HCT116 (cell line): ENCODE results near the gene PTPRC. TPM values are rescaled to one million over a fixed set of nuclear protein-coding genes. Genes with fewer than 3 reads are reported as not detected.

Experiments used
- ATAC-seq: fragments of 200-7000 bp; cut with Tn5 transposase; 2 replicates; pipeline ENCODE4 v1.9.1; 2020; ENCODE audit warnings: mild to moderate bottlenecking, moderate library complexity
- BruUV-seq: library from RNA; stranded (reverse); fragments of 400-500 nt; replicated peaks from 2 replicates; lab custom pipeline; 2021; lab: Mats Ljungman, UMichigan
- CTCF ChIA-PET: fragments of 300-600 bp; sonication (Branson Sonifier 250); formaldehyde crosslinking; loops from one replicate; lab custom pipeline; 2021; ENCODE audit warnings: antibody characterized with exemption; lab: Charles Lee
- POLR2A ChIA-PET: fragments of 300-600, 350-600 bp; sonication (Branson Sonifier 250); formaldehyde crosslinking; loops from one replicate; lab custom pipeline; 2021; ENCODE audit warnings: antibody characterized with exemption; lab: Charles Lee
- RAD21 ChIA-PET, 2 experiments: fragments of 300-600 bp; sonication (Branson Sonifier 250); formaldehyde crosslinking; loops; one replicate each; lab custom pipeline; 2023; ENCODE audit warnings: low total read pairs in 2 of 2; ENCODE audit not compliant: uncharacterized antibody in 2 of 2, unreplicated experiment in 2 of 2, low non-redundant PET in 1 of 2; lab: Charles Lee
- DNase-seq: peaks from one replicate; pipeline ENCODE4 v3.0.0-alpha.2; 2010; ENCODE audit warnings: low read depth, low spot score
- H2AFZ ChIP-seq: fragments of 200-600 bp; shearing (Covaris generic), sonication (generic); 2 replicates; pipeline ENCODE4 v1.6.1; 2017; ENCODE audit warnings: low read depth, mixed run types, mixed read lengths, antibody characterized with exemption, low read length; ENCODE audit not compliant: poor library complexity, severe bottlenecking
- H3K27ac ChIP-seq: 2 replicates; pipeline ENCODE4 v1.5.1; 2012; ENCODE audit warnings: low read depth, low read length
- H3K27me3 ChIP-seq: fragments of 200-600 bp; sonication (generic); 2 replicates; pipeline ENCODE4 v1.6.1; 2016; ENCODE audit warnings: mixed run types, low read length, mixed read lengths; ENCODE audit not compliant: insufficient read depth
- H3K36me3 ChIP-seq, 2 experiments: fragments of 200-500 bp in 1 of 2; fragments of 200-600 bp in 1 of 2; sonication (Bioruptor generic) in 1 of 2; sonication (generic) in 1 of 2; 2 replicates each; pipeline versions ENCODE4 v1.5.1 to v1.6.1; 2014 to 2016; ENCODE audit warnings: low read length in 2 of 2, inconsistent platforms in 1 of 2, mixed read lengths in 1 of 2, mixed run types in 1 of 2; ENCODE audit not compliant: insufficient read depth in 2 of 2, control insufficient read depth in 1 of 2
- H3K4me1 ChIP-seq, 2 experiments: fragments of 200-600 bp in 1 of 2; sonication (generic) in 1 of 2; 2 replicates each; pipeline versions ENCODE4 v1.5.1 to v1.6.1; 2012 to 2017; ENCODE audit warnings: low read length in 2 of 2, inconsistent platforms in 1 of 2, mild to moderate bottlenecking in 1 of 2, mixed read lengths in 1 of 2, mixed run types in 1 of 2, moderate library complexity in 1 of 2; ENCODE audit not compliant: insufficient read depth in 2 of 2, control insufficient read depth in 1 of 2
- H3K4me2 ChIP-seq: fragments of 200-600 bp; sonication (generic); 2 replicates; pipeline ENCODE4 v1.6.1; 2017; ENCODE audit warnings: mixed run types, low read length, mixed read lengths
- H3K4me3 ChIP-seq, 2 experiments: fragments of 200-600 bp in 1 of 2; sonication (generic) in 1 of 2; replicated peaks in 1 of 2; 2 replicates each; pipeline ENCODE4 v1.5.1; 2011 to 2016; ENCODE audit warnings: low read length in 2 of 2, control low read depth in 1 of 2, low read depth in 1 of 2, mild to moderate bottlenecking in 1 of 2, mixed read lengths in 1 of 2, mixed run types in 1 of 2
- H3K79me2 ChIP-seq: fragments of 200-600 bp; sonication (generic); 2 replicates; pipeline ENCODE4 v1.6.1; 2017; ENCODE audit warnings: mild to moderate bottlenecking, mixed run types, low read length, moderate library complexity, mixed read lengths; ENCODE audit not compliant: insufficient read depth
- H3K9ac ChIP-seq: fragments of 200-600 bp; sonication (generic); 2 replicates; pipeline ENCODE4 v1.6.1; 2016; ENCODE audit warnings: low read length, mixed read lengths
- H3K9me2 ChIP-seq: fragments of 200-600 bp; sonication (generic), shearing (Covaris generic); 2 replicates; pipeline ENCODE4 v1.6.1; 2017; ENCODE audit warnings: mixed run types, mild to moderate bottlenecking, moderate library complexity; ENCODE audit not compliant: insufficient read depth
- H3K9me3 ChIP-seq, 2 experiments: fragments of 200-500 bp in 1 of 2; fragments of 200-600 bp in 1 of 2; sonication (Bioruptor generic) in 1 of 2; sonication (generic) in 1 of 2; 2 replicates each; pipeline ENCODE4 v1.6.1; 2014 to 2017; ENCODE audit warnings: low read length in 2 of 2, mixed read lengths in 2 of 2, inconsistent platforms in 1 of 2, low read depth in 1 of 2, mild to moderate bottlenecking in 1 of 2, mixed run types in 1 of 2, moderate library complexity in 1 of 2; ENCODE audit not compliant: control insufficient read depth in 1 of 2, insufficient read depth in 1 of 2
- H4K20me1 ChIP-seq: fragments of 200-600 bp; sonication (generic), shearing (Covaris generic); 2 replicates; pipeline ENCODE4 v1.6.1; 2017; ENCODE audit warnings: mixed run types, mild to moderate bottlenecking, moderate library complexity; ENCODE audit not compliant: insufficient read depth
- CBX3 ChIP-seq: IDR thresholded peaks from 2 replicates; pipeline ENCODE4 v1.6.1; 2012; ENCODE audit warnings: low read depth
- CEBPB ChIP-seq: IDR thresholded peaks from 2 replicates; pipeline ENCODE4 v1.6.1; 2012; ENCODE audit warnings: low read depth
- EGR1 ChIP-seq: IDR thresholded peaks from 2 replicates; pipeline ENCODE4 v1.6.1; 2012; ENCODE audit warnings: low read depth
- EZH2 ChIP-seq: fragments of 200-600 bp; sonication (generic); IDR thresholded peaks from 2 replicates; pipeline ENCODE4 v1.6.1; 2017; ENCODE audit warnings: antibody characterized with exemption, mixed run types
- EZH2phosphoT487 ChIP-seq: fragments of 200-600 bp; IDR thresholded peaks from 2 replicates; pipeline ENCODE4 v1.6.1; 2018; ENCODE audit warnings: antibody characterized with exemption, borderline replicate concordance
- FOSL1 ChIP-seq: IDR thresholded peaks from 2 replicates; pipeline ENCODE4 v1.6.1; 2012; ENCODE audit warnings: low read depth
- POLR2A ChIP-seq: IDR thresholded peaks from 2 replicates; pipeline ENCODE4 v1.7.0; 2011; ENCODE audit warnings: borderline replicate concordance; ENCODE audit not compliant: insufficient read depth, insufficient read length; ENCODE audit errors: extremely low read depth
- POLR2AphosphoS5 ChIP-seq: IDR thresholded peaks from 2 replicates; pipeline ENCODE4 v1.6.1; 2011; ENCODE audit warnings: mild to moderate bottlenecking, low read depth, low read length, moderate library complexity
- RAD21 ChIP-seq: IDR thresholded peaks from 2 replicates; pipeline ENCODE4 v1.6.1; 2012; ENCODE audit warnings: low read depth, mild to moderate bottlenecking
- SP1 ChIP-seq: IDR thresholded peaks from 2 replicates; pipeline ENCODE4 v1.6.1; 2012; ENCODE audit warnings: low read depth
- SRF ChIP-seq: IDR thresholded peaks from 2 replicates; pipeline ENCODE4 v1.6.1; 2012; ENCODE audit warnings: low read depth
- TCF7L2 ChIP-seq: IDR thresholded peaks from 2 replicates; pipeline ENCODE4 v1.7.0; 2011; ENCODE audit warnings: borderline replicate concordance, inconsistent platforms; ENCODE audit not compliant: insufficient read depth, insufficient read length; ENCODE audit errors: extremely low read depth
- YY1 ChIP-seq: IDR thresholded peaks from 2 replicates; pipeline ENCODE4 v1.6.1; 2011; ENCODE audit warnings: low read length, low read depth, moderate library complexity, mild to moderate bottlenecking; ENCODE audit not compliant: insufficient replicate concordance; ENCODE audit errors: extremely low read depth
- ZNF274 ChIP-seq: fragments of 200-500 bp; sonication (Bioruptor generic); IDR thresholded peaks from 2 replicates; pipeline ENCODE4 v1.6.1; 2014; ENCODE audit warnings: mild to moderate bottlenecking, low read depth, low read length, inconsistent platforms
- intact Hi-C: fragments of 100-400 bp; cut with micrococcal nuclease; formaldehyde crosslinking; loops from 2 replicates; pipeline ENCODE4 v1.10.0; 2022
- total RNA-seq: library from RNA; stranded (reverse); gene quantifications from one replicate; pipeline ENCODE4 v1.2.1, GENCODE V29; 2021; ENCODE audit not compliant: unreplicated experiment
- TF ChIP-seq, protein P1 (sequence below): IDR thresholded peaks from 2 replicates; pipeline ENCODE4 v1.6.1; 2011; ENCODE audit warnings: mild to moderate bottlenecking, low read length, moderate library complexity; ENCODE audit not compliant: insufficient replicate concordance; ENCODE audit errors: extremely low read depth
- TF ChIP-seq, protein P2 (sequence below): IDR thresholded peaks from 2 replicates; pipeline ENCODE4 v1.6.1; 2012
- TF ChIP-seq, protein P3 (sequence below): IDR thresholded peaks from 2 replicates; pipeline ENCODE4 v1.6.1; 2012; ENCODE audit warnings: low read depth
- TF ChIP-seq, protein P4 (sequence below): IDR thresholded peaks from 2 replicates; pipeline ENCODE4 v1.6.1; 2012
- TF ChIP-seq, protein P5 (sequence below), 3 experiments: fragments of 200-600 bp in 1 of 3; sonication (generic) in 1 of 3; IDR thresholded peaks in 2 of 3; conservative IDR thresholded peaks in 1 of 3; 2 replicates each; pipeline ENCODE4 v1.5.1; 2012 to 2017; ENCODE audit warnings: low read depth in 2 of 3, low read length in 2 of 3, antibody characterized with exemption in 1 of 3, borderline replicate concordance in 1 of 3, control low read depth in 1 of 3, mild to moderate bottlenecking in 1 of 3, mixed read lengths in 1 of 3, mixed run types in 1 of 3, moderate library complexity in 1 of 3; ENCODE audit not compliant: insufficient read depth in 1 of 3

The PTPRC gene
- total RNA-seq, 1 experiment from 2014 or later: 1.2 TPM

DNA sequence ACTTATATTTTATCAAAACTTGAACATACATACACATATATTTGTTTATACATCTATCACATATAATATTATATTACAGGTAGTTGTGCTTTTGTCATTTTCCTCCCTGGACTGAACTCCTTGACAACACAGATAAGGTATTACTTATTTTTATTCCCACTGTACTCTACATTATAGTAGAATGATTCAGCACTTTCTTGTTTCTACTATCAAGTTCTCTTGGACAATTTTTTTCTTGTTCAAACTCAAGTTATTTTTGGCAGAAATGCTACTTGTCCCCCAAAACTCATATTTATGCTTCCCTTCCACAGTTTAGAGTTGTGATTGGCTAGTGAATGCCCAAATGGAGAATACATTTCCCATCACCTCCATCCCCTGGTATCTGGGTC is 10.8 kb upstream of the PTPRC start:
- intact Hi-C loops: no loop called here
- Histone ChIP-seq H3K4me1 (no peaks in the 10 kb centered on the region), H3K27ac (no peak overlapping the region), H3K9me3 (no peaks in the 10 kb centered on the region), H4K20me1 (no peaks in the 10 kb centered on the region), H3K4me3 (no peak overlapping the region), H2AFZ (no peak overlapping the region), H3K4me2 (no peak overlapping the region), H3K36me3 (no peaks in the 10 kb centered on the region), H3K27me3 (no peaks in the 10 kb centered on the region), H3K9ac (no peak overlapping the region), H3K79me2 (no peaks in the 10 kb centered on the region), H3K9me2 (no peaks in the 10 kb centered on the region)
- ATAC-seq (no peak), DNase-seq (no peak)
- ChIA-PET RAD21 (no interaction called here), POLR2A (no interaction called here), CTCF (no interaction called here)
- TF ChIP-seq, protein P1, sequence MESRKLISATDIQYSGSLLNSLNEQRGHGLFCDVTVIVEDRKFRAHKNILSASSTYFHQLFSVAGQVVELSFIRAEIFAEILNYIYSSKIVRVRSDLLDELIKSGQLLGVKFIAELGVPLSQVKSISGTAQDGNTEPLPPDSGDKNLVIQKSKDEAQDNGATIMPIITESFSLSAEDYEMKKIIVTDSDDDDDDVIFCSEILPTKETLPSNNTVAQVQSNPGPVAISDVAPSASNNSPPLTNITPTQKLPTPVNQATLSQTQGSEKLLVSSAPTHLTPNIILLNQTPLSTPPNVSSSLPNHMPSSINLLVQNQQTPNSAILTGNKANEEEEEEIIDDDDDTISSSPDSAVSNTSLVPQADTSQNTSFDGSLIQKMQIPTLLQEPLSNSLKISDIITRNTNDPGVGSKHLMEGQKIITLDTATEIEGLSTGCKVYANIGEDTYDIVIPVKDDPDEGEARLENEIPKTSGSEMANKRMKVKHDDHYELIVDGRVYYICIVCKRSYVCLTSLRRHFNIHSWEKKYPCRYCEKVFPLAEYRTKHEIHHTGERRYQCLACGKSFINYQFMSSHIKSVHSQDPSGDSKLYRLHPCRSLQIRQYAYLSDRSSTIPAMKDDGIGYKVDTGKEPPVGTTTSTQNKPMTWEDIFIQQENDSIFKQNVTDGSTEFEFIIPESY: no peak
- TF ChIP-seq CEBPB (no peak), FOSL1 (no peak), CBX3 (no peak), EGR1 (no peak), POLR2AphosphoS5 (no peak), EZH2phosphoT487 (no peak), POLR2A (no peak), YY1 (no peak), EZH2 (no peak), ZNF274 (no peak), SRF (no peak), SP1 (no peak), TCF7L2 (no peak), RAD21 (no peak)
- TF ChIP-seq, protein P2, sequence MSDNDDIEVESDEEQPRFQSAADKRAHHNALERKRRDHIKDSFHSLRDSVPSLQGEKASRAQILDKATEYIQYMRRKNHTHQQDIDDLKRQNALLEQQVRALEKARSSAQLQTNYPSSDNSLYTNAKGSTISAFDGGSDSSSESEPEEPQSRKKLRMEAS: no peak
- TF ChIP-seq, protein P3, sequence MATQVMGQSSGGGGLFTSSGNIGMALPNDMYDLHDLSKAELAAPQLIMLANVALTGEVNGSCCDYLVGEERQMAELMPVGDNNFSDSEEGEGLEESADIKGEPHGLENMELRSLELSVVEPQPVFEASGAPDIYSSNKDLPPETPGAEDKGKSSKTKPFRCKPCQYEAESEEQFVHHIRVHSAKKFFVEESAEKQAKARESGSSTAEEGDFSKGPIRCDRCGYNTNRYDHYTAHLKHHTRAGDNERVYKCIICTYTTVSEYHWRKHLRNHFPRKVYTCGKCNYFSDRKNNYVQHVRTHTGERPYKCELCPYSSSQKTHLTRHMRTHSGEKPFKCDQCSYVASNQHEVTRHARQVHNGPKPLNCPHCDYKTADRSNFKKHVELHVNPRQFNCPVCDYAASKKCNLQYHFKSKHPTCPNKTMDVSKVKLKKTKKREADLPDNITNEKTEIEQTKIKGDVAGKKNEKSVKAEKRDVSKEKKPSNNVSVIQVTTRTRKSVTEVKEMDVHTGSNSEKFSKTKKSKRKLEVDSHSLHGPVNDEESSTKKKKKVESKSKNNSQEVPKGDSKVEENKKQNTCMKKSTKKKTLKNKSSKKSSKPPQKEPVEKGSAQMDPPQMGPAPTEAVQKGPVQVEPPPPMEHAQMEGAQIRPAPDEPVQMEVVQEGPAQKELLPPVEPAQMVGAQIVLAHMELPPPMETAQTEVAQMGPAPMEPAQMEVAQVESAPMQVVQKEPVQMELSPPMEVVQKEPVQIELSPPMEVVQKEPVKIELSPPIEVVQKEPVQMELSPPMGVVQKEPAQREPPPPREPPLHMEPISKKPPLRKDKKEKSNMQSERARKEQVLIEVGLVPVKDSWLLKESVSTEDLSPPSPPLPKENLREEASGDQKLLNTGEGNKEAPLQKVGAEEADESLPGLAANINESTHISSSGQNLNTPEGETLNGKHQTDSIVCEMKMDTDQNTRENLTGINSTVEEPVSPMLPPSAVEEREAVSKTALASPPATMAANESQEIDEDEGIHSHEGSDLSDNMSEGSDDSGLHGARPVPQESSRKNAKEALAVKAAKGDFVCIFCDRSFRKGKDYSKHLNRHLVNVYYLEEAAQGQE: no peak
- TF ChIP-seq, protein P4, sequence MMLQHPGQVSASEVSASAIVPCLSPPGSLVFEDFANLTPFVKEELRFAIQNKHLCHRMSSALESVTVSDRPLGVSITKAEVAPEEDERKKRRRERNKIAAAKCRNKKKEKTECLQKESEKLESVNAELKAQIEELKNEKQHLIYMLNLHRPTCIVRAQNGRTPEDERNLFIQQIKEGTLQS: no peak
- TF ChIP-seq, protein P5, sequence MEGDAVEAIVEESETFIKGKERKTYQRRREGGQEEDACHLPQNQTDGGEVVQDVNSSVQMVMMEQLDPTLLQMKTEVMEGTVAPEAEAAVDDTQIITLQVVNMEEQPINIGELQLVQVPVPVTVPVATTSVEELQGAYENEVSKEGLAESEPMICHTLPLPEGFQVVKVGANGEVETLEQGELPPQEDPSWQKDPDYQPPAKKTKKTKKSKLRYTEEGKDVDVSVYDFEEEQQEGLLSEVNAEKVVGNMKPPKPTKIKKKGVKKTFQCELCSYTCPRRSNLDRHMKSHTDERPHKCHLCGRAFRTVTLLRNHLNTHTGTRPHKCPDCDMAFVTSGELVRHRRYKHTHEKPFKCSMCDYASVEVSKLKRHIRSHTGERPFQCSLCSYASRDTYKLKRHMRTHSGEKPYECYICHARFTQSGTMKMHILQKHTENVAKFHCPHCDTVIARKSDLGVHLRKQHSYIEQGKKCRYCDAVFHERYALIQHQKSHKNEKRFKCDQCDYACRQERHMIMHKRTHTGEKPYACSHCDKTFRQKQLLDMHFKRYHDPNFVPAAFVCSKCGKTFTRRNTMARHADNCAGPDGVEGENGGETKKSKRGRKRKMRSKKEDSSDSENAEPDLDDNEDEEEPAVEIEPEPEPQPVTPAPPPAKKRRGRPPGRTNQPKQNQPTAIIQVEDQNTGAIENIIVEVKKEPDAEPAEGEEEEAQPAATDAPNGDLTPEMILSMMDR (IDR thresholded peaks at IDR 0.05 in 2 of 3, conservative IDR thresholded peaks at IDR 0.05 in 1 of 3; ENCODE audit: borderline replicate concordance in 1 of 3, insufficient read depth in 1 of 3, low read depth in 2 of 3, low read length in 2 of 3): no peak
- no TSS peak for BruUV-seq
